Measurements from ENCODE around the gene HLA-E.
"Not testable (repeated sequence)": the region's sequence is repeated elsewhere in the genome, so short reads cannot be mapped to it uniquely, and the experiment has no call there.

HLA-E gene

DNA sequence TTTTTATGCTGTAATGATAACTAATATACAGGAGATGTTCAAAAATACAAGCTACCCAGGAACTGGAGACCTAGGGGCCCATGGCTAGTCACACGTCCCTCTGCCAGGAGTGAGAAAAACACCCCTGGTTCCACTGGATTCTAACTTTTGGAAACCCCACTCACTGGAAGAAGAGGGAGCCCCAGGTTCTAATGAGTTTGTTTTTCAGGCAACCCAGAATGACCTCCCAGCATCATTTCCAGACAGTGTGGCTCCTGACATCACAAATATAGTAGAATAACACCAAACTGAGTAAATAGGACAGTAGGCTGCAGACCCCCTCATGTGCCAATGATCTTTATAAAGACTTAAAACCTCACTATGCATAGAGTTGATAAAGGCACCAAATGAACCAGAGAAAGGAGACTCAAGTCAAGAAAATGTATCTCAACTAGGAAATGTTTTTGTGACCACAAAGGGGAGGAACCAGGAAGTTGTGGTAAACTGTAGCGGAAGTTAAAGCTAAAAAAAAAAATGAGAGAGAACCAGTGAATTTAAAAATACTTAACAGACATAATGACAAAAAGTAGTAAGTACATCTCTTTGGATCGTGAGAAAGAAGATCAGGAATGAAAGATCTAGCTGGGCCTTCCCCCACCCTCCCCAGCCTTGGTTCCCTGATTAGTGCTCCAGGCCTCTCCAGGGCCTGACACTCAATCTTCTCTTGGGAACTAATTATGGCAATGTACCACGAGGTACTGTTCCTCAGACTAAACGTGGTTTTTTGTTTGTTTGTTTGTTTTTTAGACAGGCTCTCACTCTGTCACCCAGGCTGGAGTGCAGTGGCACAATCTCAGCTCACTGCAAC is 19.8 kb downstream of the HLA-E start:
- no peak for DNase-seq

DNA sequence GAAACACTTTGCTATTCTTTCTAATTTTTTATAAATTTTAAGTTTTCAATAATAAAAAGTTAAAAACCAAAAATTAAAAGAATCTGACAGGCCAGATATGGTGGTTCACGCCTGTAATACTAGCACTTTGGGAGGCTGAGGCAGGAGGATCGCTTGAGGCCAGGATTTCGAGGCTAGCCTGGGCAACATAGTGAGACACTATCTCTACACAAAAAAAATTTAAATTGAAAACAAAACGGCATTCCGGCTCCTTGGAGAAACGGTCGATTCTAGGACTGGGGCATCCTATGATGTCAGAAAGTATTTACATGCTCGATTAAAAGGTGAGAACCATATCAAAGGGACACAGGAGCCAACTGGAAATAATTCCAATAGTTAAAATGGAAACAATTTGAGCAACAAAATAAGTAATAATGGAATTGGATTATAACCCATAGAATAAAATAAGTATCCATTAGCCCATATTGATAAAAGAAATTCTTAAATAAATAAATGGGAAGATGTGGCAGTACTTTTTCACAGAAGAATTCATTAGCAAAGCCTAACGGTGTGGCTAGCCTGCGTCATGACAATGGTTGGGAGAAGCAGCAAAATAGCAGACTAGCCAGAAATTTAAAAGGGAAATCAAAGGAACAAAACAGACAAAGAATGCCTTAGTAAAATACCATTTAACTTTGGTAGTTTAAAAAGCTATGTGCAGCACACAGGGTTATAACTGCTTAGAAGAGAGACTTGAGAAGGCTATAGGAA is 21.3 kb downstream of the HLA-E start:
- DNase-seq = no peak

DNA sequence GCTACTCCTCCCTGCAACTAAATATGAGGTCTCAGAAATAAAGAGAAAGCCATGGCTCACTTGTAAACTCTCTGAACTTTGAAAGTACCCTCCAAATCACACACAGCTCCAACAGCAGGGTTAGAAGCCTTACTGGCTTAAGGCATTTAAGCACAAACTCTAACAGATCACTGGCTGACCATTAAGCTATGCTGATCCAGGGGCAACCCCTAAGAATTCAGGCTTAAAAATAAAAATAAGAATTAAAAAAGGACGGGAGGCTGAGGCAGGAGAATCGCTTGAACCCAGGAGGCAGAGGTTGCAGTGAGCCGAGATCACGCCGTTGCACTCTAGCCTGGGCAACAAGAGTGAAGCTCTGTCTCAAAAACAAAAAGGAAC is 21.8 kb downstream of the HLA-E start:
- DNase-seq = no peak

DNA sequence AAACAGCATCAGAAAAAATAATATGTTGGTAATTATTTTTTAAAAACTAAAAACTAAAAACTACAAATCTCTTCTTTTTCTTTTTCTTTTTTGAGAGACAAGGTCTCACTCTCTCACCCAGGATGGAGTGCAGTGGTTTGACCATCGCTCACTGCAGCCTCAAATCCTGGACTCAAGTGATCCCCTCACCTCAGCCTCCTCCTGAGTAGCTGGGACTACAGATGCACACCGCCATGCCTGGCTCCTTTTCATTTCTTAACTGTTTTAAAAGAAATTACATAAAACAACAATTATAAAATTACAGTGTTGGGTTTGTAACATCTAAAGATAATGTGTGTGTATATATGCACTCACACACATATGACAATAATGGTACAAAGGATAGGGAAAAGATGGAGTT is 24.1 kb downstream of the HLA-E start:
- no peak for DNase-seq

DNA sequence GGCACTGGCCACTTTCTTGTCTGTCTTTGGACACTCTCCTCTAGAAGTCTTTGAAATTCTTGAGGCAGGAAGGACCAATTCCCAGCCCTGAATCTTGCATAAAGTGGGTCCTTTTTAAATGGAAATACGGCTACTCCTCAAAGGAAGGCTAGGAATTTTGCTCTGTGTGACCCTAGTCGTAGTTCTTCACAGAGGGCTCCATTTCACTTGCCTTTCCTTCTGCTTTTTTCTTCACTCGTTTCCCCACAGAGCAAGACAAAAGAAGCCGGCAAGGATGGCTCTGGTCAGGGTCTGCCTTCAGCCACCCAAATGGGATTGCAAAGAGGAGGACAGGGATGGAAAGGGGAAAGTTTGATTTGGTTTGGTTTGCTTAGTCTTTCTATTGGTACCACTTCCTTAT is 25.8 kb downstream of the HLA-E start:
- no peak for DNase-seq

DNA sequence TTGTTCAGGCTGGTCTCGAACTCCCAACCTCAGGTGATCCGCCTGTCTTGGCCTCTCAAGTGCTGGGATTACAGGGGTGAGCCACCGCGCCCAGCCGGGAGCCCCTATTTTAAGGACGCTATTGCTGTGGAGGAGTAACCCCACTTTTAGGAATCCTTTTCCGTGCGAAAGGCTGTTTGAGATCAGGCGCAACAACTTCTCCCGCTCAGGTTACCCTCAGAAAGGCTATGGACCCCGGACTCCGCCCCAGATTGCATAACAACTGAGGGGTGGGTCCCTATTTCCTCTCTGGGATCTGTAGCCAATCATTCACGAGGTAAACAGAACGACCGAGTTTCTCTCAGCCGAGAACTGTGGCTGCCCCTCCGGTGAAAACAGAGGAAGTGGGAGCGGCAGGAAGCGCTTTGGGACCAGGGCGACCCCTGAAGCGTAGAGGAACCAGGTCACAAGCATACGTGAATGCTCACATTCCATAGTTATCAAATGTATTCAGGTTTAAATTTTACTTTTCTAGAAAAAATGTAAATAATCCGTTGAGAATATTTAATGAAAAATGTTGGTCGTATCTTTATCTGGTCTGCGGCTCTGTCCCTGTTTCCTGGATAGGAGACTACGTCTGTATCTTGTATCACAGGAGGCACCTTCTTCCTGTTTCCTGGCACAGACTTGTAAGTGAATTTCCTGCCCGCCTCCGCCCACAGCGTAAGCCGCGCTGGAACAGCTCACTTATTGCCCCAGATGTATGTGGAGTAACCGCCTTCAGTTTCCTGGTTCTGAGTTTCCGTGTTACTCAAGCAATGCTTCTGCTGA is 26.8 kb downstream of the HLA-E start:
- peak; percentile 87 to 92 for DNase-seq

DNA sequence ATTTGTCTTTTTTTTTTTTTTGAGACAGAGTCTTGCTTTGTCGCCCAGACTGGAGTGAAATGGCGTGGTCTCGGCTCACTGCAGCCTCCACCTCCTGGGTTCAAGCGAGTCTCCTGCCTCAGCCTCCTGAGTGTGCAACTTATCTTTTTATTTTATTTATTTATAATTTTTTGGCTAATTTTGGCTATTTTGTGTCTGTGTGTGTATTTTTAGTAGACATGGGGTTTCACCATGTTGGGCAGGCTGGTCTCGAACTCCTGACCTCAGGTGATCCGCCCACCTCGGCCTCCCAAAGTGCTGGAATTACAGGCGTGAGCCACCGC is 27.4 kb downstream of the HLA-E start:
- DNase-seq = not testable (repeated sequence)

DNA sequence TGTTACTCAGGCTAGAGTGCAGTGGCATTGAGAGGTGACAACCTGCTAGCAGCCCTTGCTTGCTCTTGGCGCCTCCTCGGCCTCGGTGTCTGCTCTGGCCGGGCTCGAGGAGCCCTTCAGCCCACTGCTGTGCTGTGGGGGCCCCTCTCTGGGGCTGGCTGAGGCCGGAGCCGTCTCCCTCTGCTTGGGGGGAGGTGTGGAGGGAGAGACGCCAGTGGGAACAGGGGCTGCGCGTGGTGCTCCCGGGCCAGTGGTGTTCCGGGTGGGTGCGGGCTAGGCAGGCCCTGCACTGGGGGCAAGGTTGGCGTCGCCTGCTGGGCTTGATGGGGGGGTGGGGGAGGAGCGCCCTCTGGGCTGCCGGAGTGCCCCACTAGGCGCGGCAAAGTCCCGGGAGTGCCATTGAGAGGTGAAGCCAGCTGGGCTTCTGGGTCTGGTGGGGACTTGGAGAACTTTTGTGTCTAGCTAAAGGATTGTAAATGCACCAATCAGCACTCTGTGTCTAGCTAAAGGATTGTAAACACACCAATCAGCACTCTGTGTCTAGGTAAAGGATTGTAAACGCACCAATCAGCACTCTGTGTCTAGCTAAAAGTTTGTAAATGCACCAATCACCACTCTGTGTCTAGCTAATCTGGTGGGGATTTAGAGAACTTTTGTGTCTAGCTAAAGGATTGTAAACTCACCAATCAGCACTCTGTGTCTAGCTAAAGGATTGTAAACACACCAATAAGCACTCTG is 28.6 kb downstream of the HLA-E start:
- not testable (repeated sequence) for DNase-seq

DNA sequence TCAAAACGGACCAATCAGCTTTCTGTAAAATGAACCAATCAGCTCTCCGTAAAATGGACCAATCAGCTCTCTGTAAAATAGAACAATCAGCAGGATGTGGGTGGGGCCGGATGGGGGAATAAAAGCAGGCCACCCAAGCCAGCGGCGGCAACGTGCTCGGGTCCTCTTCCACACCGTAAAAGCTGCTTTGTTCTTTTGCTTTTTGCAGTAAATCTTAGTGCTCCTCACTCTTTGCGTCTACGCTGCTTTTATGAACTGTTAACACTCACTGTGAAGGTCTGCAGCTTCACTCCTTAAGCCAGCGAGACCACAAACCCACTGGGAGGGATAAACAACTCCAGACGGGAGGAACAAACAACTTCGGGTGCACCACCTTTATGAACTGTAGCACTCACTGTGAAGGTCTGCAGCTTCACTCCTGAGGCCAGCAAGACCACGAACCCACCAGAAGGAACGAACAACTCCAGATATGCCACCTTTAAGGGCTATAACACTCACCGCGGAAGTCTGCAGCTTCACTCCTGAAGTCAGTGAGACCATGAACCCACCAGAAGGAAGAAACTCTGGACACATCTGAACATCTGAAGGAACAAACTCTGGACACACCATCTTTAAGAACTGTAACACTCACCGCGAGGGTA is 29.3 kb downstream of the HLA-E start:
- not testable (repeated sequence) for DNase-seq

DNA sequence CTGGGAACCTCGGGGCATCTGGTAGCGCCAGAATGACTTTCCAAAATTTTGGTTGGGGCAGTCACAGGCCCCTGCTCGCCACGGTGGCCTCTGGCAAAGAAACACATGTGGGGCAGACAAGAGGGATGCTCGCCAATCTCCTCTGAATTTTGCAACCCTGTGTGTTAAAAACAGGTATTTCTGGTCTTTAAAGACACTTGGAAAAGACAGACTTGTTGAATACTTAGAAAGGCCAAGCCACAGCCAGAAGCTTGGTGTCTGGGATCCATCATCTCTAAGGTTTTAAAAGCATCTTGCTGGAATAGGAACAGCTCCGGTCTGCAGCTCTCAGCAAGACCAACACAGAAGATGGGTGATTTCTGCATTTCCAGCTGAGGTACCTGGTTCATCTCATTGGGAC is 31.2 kb downstream of the HLA-E start:
- DNase-seq = no peak

DNA sequence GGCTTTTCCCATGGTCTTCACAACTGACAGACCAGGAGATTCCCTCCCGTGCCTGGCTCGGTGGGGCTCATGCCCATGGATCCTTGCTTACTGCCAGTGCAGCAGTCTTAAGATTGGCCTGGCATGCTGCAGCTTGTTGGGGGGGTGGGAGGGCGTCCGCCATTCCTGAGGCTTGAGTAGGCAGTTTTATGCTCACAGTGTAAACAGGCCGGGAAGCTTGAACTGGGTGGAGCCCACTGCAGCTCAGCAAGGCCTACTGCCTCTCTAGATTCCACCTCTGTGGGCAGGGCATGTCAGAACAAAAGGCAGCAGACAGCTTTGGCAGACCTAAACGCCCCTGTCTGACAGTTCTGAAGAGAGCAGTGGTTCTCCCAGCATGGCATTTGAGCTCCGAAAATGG is 31.8 kb downstream of the HLA-E start:
- not testable (repeated sequence) for DNase-seq

DNA sequence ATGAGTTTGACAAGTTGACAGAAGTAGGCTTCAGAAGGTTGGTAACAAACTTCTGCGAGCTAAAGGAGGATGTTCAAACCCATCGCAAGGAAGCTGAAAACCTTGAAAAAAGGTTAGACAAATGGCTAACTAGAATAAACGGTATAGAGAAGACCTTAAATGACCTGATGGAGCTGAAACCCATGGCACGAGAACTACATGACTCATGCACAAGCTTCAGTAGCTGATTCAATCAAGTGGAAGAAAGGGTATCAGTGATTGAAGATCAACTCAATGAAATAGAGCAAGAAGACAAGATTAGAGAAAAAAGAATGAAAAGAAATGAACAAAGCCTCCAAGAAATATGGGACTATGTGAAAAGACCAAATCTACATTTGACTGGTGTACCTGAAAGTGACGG is 32.6 kb downstream of the HLA-E start:
- DNase-seq = not testable (repeated sequence)

DNA sequence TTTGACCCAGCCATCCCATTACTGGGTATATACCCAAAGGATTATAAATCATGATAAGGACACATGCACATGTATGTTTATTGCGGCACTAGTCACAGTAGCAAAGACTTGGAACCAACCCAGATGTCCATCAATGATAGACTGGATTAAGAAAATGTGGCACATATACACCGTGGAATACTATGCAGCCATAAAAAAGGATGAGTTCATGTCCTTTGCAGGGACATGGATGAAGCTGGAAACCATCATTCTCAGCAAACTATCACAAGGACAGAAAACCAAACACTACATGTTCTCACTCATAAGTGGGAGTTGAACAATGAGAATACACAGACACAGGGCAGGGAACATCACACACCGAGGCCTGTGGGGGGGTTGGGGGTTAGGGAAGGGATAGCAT is 37.1 kb downstream of the HLA-E start:
- not testable (repeated sequence) for DNase-seq

DNA sequence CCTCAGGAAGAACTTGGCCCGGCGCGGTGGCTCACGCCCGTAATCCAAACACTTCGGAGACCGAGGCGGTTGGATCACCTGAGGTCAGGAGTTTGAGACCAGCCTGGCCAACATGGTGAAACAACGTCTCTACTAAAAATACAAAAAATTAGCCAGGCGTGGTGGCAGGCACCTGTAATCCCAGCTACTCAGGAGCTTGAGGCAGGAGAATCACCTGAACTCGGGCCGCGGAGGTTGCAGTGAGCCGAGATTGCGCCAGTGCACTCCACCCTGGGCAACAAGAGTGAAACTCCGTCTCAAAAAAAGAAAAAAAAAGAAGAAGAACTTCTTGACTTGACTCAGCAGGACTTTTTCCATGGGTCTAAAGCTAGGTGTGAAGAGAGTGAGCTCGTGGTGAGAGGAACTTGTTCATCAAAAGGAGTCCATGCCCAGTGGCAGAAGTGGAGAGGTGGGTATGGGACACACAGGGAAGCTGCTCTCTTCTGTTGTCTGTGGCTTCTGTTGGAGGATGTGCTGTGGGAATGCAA is 40.1 kb downstream of the HLA-E start:
- peak in 1 of 2 experiments; percentile 43 for DNase-seq

DNA sequence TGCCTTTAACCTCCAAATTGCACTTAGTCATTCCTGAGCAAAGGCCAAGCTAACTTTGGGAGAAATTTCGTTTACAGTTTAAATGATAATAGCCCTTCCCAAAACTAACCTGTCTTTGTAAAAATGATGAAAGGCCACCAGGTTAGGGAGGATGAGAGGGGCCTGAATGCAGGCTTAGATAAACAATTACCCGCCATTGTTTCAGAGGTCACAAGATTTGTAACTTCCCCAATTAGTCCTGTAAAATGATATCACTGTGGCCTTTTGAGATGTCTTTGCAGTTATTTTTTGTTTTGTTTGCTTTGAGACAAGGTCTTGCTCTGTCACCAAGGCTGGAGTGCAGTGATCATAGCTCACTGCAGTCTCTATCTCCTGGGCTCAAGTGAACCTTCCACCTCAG is 40.7 kb downstream of the HLA-E start:
- DNase-seq = no peak

DNA sequence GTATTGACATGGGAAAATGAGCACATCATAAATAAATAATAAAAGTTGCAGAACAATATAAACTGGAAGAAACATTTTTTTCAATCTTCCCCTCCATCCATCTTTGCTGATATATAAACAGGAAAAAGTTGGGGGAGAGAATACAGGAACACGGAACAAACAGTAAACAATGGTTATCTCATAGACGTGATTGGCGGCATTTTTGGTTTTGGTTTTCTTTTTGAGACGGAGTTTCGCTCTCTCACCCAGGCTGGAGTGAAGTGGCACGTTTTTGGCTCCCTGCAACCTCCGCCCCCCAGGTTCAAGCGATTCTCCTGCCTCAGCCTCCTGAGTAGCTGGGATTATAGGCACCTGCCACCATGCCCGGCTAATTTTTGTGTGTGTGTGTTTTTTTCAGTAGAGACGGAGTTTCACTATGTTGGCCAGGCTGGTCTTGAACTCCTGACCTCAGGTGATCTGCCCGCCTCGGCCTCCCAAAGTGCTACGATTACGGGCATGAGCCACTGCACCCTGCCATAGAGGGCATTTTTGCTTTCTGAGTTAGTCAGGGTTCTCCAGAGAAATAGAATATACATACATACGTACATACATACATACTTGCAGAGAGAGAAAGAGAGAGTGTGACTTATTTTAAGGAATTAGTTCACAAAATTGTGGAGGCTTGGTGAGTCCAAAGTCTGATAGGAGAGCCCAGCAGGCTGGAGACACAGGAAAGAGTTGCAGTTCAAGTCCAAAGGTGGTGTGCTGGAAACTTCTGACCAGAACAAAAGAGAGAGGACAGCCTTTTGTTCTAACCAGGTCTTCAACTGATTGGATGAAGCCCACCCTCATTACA is 44.4 kb downstream of the HLA-E start:
- DNase-seq = no peak

DNA sequence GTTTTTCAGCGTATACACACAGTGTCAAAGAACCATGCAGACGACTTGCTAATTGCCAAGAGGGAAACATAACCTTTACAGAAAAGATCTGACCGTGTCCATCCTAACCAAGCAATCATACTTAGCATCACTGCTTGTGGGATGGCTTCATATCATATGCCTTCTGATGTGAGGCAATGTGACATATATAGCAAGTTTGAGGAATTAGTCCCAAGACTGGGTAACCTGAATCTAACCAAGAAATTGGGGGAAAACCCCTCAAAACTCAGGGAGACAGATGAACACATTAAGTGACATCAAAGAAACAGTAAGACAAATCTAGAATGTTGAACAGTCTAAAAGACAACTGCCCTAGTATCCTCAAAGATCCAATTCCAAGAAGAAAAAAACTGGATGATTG is 48.6 kb downstream of the HLA-E start:
- no peak for DNase-seq

DNA sequence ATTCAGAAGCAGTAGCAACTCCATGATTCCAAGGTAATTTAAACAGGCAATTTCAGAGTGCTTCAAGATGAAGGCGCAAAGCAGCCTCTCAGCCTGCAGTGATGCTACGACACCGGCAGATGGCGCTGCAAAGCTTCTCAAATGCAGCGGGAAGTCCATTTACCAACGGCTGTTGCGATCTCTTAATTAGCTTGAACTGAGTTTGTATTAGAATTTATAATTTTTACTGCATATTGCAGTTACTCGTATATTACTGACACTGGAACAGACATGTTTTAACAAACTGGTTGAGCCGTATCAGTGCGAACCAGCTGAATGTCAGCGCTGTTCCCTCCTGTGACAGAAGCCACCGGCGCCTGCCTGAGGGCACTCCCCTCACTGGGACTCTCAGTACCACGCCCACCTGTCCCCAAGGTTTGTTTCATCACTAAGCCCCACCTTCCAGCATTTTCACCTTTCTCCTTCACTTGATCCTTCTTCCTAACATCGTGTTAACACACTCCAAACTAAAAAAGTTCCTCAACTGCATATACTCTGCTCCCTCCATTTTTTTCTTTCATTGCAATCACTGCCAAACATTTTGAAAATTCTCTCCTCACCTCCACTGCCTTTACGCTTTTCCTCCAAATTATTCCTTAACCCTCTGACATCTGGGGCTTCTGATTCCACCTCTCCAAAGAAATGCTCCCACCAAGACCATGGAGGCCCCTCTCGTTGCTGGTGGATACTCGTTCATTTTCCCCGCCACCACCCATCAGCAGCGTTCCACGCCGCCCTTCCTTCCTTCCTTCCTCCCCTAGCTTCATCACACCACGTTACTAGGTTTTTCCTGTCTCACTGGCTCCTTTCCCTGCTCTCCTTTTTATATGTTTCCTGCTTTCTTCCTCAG is 52.5 kb downstream of the HLA-E start:
- DNase-seq = peak; percentile 72

DNA sequence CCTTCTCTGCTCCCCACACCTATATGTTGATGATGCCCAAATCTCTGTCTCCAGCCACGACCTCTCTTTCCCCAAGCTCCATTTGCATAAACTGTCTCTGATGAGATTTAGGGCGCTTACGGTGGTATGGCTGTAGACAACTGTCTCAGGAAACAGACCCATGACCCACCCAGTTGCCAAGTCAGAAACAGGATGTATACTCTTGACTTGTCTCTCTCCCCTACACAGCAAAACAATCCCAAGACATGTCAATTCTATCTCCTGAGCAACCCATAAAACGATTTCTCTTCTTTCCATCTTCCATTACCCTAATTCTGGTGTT is 53.1 kb downstream of the HLA-E start:
- DNase-seq = no peak

DNA sequence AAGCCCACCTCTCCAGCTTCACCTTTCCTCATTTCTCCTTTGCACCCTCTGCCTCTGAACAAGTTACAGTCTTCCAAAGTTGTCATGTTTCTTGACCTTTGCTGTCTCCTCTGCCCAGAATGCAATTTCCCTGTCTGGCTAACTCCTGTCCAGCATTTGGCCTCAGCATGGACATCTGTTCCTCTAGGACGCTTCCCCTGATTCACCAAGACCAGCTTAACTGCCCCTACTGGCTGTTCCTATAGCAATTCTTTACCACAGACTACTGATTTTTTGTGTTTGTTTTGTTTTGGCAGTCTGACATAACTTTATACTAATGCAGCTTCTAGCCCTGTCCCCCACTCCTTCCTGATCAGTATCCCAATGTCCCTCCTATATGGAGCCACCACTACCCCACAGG is 53.6 kb downstream of the HLA-E start:
- DNase-seq = no peak

Measured in activated CD4-positive, alpha-beta T cell treated with anti-CD3 and anti-CD28 coated beads, Interleukin-2, amount 50 U/mL, for 4 hours (primary cell).